DMS114 treated with DMSO at 0.1 percent for 48 hours (cell line): ENCODE measurements around the gene HOXB13.

ENCODE experiments used
- DNase-seq: peaks from one replicate; lab custom pipeline; 2025; ENCODE audit not compliant: unreplicated experiment; lab: John Stamatoyannopoulos, UW

The HOXB13 gene

GRCh38 chr17:48728232-48729231 is at the start of gene HOXB13:
HOXB13 (minus strand) TSS chr17:48728750; CDS start chr17:48728593, 157 bp downstream.
- DNase-seq: peak; percentile 40

GRCh38 chr17:48776602-48777001 is 48.1 kb upstream of the HOXB13 start:
- no peak for DNase-seq

GRCh38 chr17:48773245-48773644 is 44.7 kb upstream of the HOXB13 start:
- no peak for DNase-seq

GRCh38 chr17:48770954-48771353 is 42.4 kb upstream of the HOXB13 start:
- DNase-seq: no peak

- DNase-seq: no peak
Measured at GRCh38 chr17:48769009-48769675, 40.6 kb upstream of the HOXB13 start.

GRCh38 chr17:48767263-48767774 is 38.8 kb upstream of the HOXB13 start:
- no peak for DNase-seq

- no peak for DNase-seq
Measured at GRCh38 chr17:48761114-48761513, 32.6 kb upstream of the HOXB13 start.

- no peak for DNase-seq
Measured at GRCh38 chr17:48760411-48760810, 31.9 kb upstream of the HOXB13 start.

- no peak for DNase-seq
Measured at GRCh38 chr17:48759288-48759687, 30.7 kb upstream of the HOXB13 start.

- no peak for DNase-seq
Measured at GRCh38 chr17:48757524-48757961, 29.0 kb upstream of the HOXB13 start.

- no peak for DNase-seq
Measured at GRCh38 chr17:48756830-48757251, 28.3 kb upstream of the HOXB13 start.

GRCh38 chr17:48755356-48755755 is 26.8 kb upstream of the HOXB13 start:
- DNase-seq: no peak

- no peak for DNase-seq
Measured at GRCh38 chr17:48754500-48755261, 26.1 kb upstream of the HOXB13 start.

GRCh38 chr17:48753794-48754499 is 25.4 kb upstream of the HOXB13 start:
- no peak for DNase-seq

GRCh38 chr17:48752399-48753288 is 24.1 kb upstream of the HOXB13 start:
- DNase-seq: no peak

GRCh38 chr17:48751733-48752398 is 23.3 kb upstream of the HOXB13 start:
- no peak for DNase-seq

- no peak for DNase-seq
Measured at GRCh38 chr17:48751172-48751571, 22.6 kb upstream of the HOXB13 start.

GRCh38 chr17:48749621-48750553 is 21.3 kb upstream of the HOXB13 start:
- no peak for DNase-seq
